H1 (cell line): Measurements from ENCODE around the gene LIPI. TPM values are rescaled to one million over a fixed set of nuclear protein-coding genes. Genes with fewer than 3 reads are reported as not detected.

Experiments used
- CTCF ChIA-PET: fragments of 300-600 bp; sonication (Branson Sonifier 250); formaldehyde crosslinking; loops from one replicate; lab custom pipeline; 2021; ENCODE audit not compliant: partially characterized antibody; lab: Charles Lee
- POLR2A ChIA-PET: fragments of 300-600 bp; sonication (Branson Sonifier 250); formaldehyde crosslinking; loops from one replicate; lab custom pipeline; 2021; ENCODE audit warnings: inconsistent platforms; ENCODE audit not compliant: partially characterized antibody; lab: Charles Lee
- DNase-seq, 2 experiments: peaks; one replicate each; pipeline versions ENCODE4 v3.0.0 to v3.0.0-alpha.2; 2010 to 2022; ENCODE audit warnings: low spot score in 2 of 2, low read depth in 1 of 2, mixed read lengths in 1 of 2
- FAIRE-seq: peaks from 2 replicates; lab custom pipeline; 2011; peaks lifted over from hg19 to GRCh38; lab: Jason Lieb, UNC
- H2AFZ ChIP-seq: 2 replicates; pipeline ENCODE4 v1.8.1; 2012; ENCODE audit warnings: low read length, inconsistent platforms
- H2AK5ac ChIP-seq: 2 replicates; pipeline ENCODE4 v1.6.1; 2013; ENCODE audit warnings: low read depth, low read length
- H2BK120ac ChIP-seq: replicated peaks from 2 replicates; pipeline ENCODE3; 2013; ENCODE audit warnings: low read depth, low read length, inconsistent platforms
- H2BK12ac ChIP-seq: 2 replicates; pipeline ENCODE4 v1.6.1; 2013; ENCODE audit warnings: low read depth, low read length
- H2BK15ac ChIP-seq: 2 replicates; pipeline ENCODE4 v1.6.1; 2013; ENCODE audit warnings: low read length
- H2BK20ac ChIP-seq: 2 replicates; pipeline ENCODE4 v1.6.1; 2013; ENCODE audit warnings: low read length
- H2BK5ac ChIP-seq: 2 replicates; pipeline ENCODE4 v1.6.1; 2013; ENCODE audit warnings: low read depth, low read length
- H3K14ac ChIP-seq: 2 replicates; pipeline ENCODE4 v1.6.1; 2013; ENCODE audit warnings: inconsistent platforms; ENCODE audit not compliant: insufficient read length
- H3K18ac ChIP-seq: 2 replicates; pipeline ENCODE4 v1.6.1; 2013; ENCODE audit warnings: low read length; ENCODE audit errors: extremely low read depth
- H3K23ac ChIP-seq: 2 replicates; pipeline ENCODE4 v1.6.1; 2013; ENCODE audit warnings: inconsistent platforms; ENCODE audit not compliant: insufficient read length
- H3K23me2 ChIP-seq: 2 replicates; pipeline ENCODE4 v1.6.1; 2013; ENCODE audit warnings: low read depth, low read length
- H3K27ac ChIP-seq: 2 replicates; pipeline ENCODE4 v1.6.1; 2011; ENCODE audit warnings: low read depth, low read length, inconsistent platforms
- H3K27me3 ChIP-seq, 4 experiments: replicated peaks in 1 of 4; 1 replicate in 1 of 4; 2 replicates in 3 of 4; pipeline versions ENCODE4 v1.6.1 to v1.8.1; 2011 to 2013; ENCODE audit warnings: low read length in 3 of 4, mild to moderate bottlenecking in 3 of 4, inconsistent platforms in 2 of 4, mixed read lengths in 2 of 4, moderate library complexity in 1 of 4; ENCODE audit not compliant: control insufficient read depth in 3 of 4, insufficient read depth in 3 of 4; ENCODE audit errors: extremely low read depth in 1 of 4
- H3K36me3 ChIP-seq, 4 experiments: 2 replicates each; pipeline versions ENCODE4 v1.6.1 to v1.8.1; 2011 to 2013; ENCODE audit warnings: mild to moderate bottlenecking in 4 of 4, low read length in 3 of 4, moderate library complexity in 2 of 4, control low read depth in 1 of 4, inconsistent platforms in 1 of 4; ENCODE audit not compliant: insufficient read depth in 4 of 4, control insufficient read depth in 2 of 4
- H3K4ac ChIP-seq: replicated peaks from 2 replicates; pipeline ENCODE3; 2013; ENCODE audit warnings: low read length, low read depth, mixed read lengths, inconsistent platforms; ENCODE audit not compliant: insufficient read length
- H3K4me1 ChIP-seq, 4 experiments: replicated peaks in 1 of 4; 1 replicate in 1 of 4; 2 replicates in 3 of 4; pipeline versions ENCODE4 v1.6.1 to v1.8.1; 2011 to 2013; ENCODE audit warnings: low read length in 3 of 4, inconsistent platforms in 2 of 4, mixed read lengths in 1 of 4; ENCODE audit not compliant: insufficient read depth in 4 of 4, control insufficient read depth in 3 of 4
- H3K4me2 ChIP-seq, 2 experiments: 2 replicates each; pipeline versions ENCODE4 v1.6.1 to v1.8.1; 2011 to 2013; ENCODE audit warnings: low read depth in 2 of 2, low read length in 2 of 2, control low read depth in 1 of 2, inconsistent platforms in 1 of 2, mild to moderate bottlenecking in 1 of 2; ENCODE audit not compliant: insufficient read depth in 1 of 2
- H3K4me3 ChIP-seq, 4 experiments: fragments of 200-600, 300-600 bp in 1 of 4; sonication (generic), shearing (Covaris generic), sonication (Bioruptor Twin) in 1 of 4; 2 replicates each; pipeline versions ENCODE4 v1.5.1 to v1.8.1; 2011 to 2016; ENCODE audit warnings: low read length in 4 of 4, low read depth in 3 of 4, control low read depth in 2 of 4, inconsistent platforms in 2 of 4, mild to moderate bottlenecking in 2 of 4, mixed read lengths in 1 of 4, moderate library complexity in 1 of 4; ENCODE audit not compliant: insufficient read depth in 2 of 4; ENCODE audit errors: extremely low read depth in 1 of 4
- H3K56ac ChIP-seq: replicated peaks from 2 replicates; pipeline ENCODE3; 2013; ENCODE audit warnings: low read depth, mild to moderate bottlenecking, mixed read lengths, low read length, inconsistent platforms; ENCODE audit not compliant: insufficient read length
- H3K79me1 ChIP-seq: 2 replicates; pipeline ENCODE4 v1.6.1; 2013; ENCODE audit warnings: low read depth, low read length, control low read depth
- H3K79me2 ChIP-seq, 2 experiments: 2 replicates each; pipeline versions ENCODE4 v1.6.1 to v1.8.1; 2012 to 2013; ENCODE audit warnings: low read length in 2 of 2, mild to moderate bottlenecking in 2 of 2, inconsistent platforms in 1 of 2; ENCODE audit not compliant: insufficient read depth in 2 of 2, control insufficient read depth in 1 of 2
- H3K9ac ChIP-seq, 4 experiments: replicated peaks in 1 of 4; 1 replicate in 1 of 4; 2 replicates in 3 of 4; pipeline versions ENCODE4 v1.6.1 to v1.8.1; 2011 to 2013; ENCODE audit warnings: low read depth in 3 of 4, low read length in 3 of 4, control low read depth in 2 of 4, mild to moderate bottlenecking in 2 of 4, moderate library complexity in 2 of 4, inconsistent platforms in 1 of 4; ENCODE audit errors: extremely low read depth in 1 of 4
- H3K9me3 ChIP-seq, 2 experiments: 2 replicates each; pipeline versions ENCODE4 v1.6.1 to v1.8.1; 2012 to 2013; ENCODE audit warnings: mild to moderate bottlenecking in 2 of 2, moderate library complexity in 2 of 2, control low read depth in 1 of 2, inconsistent platforms in 1 of 2, low read depth in 1 of 2, low read length in 1 of 2, mixed read lengths in 1 of 2; ENCODE audit not compliant: insufficient read depth in 2 of 2
- H4K20me1 ChIP-seq, 2 experiments: replicated peaks in 1 of 2; 2 replicates each; pipeline versions ENCODE3 to v1.8.1; 2011 to 2013; ENCODE audit warnings: inconsistent platforms in 2 of 2, low read length in 2 of 2, mild to moderate bottlenecking in 1 of 2; ENCODE audit not compliant: insufficient read depth in 2 of 2, control insufficient read depth in 1 of 2
- H4K5ac ChIP-seq: 2 replicates; pipeline ENCODE4 v1.6.1; 2013; ENCODE audit warnings: low read length, low read depth, mixed read lengths, inconsistent platforms; ENCODE audit not compliant: insufficient read length
- H4K8ac ChIP-seq: 2 replicates; pipeline ENCODE4 v1.8.0; 2013; ENCODE audit warnings: mild to moderate bottlenecking, moderate library complexity, low read length, inconsistent platforms; ENCODE audit not compliant: insufficient read depth; ENCODE audit errors: extremely low read depth
- H4K91ac ChIP-seq: replicated peaks from 2 replicates; pipeline ENCODE3; 2013; ENCODE audit warnings: low read length, mixed read lengths, inconsistent platforms; ENCODE audit not compliant: insufficient read length
- NRF1 ChIP-seq: IDR thresholded peaks from 2 replicates; pipeline ENCODE4 v1.6.1; 2011; ENCODE audit warnings: mild to moderate bottlenecking, low read depth, low read length, improper control_type of control experiment
- POU5F1 ChIP-seq: IDR thresholded peaks from 2 replicates; pipeline ENCODE4 v1.6.1; 2011; ENCODE audit warnings: low read depth, mild to moderate bottlenecking, low read length, moderate library complexity
- polyA plus RNA-seq, 7 experiments: library from polyadenylated mRNA; depleted of rRNA in 3 of 7; stranded (reverse) in 5 of 7; unstranded in 2 of 7; fragments of >200 nt in 5 of 7; fragments of 200-250 nt in 2 of 7; gene quantifications; 1 replicate in 5 of 7; 2 replicates in 1 of 7; 4 replicates in 1 of 7; pipeline versions ENCODE4 v1.2.1 to v1.2.3, GENCODE V29; 2011 to 2013; ENCODE audit warnings: missing spikeins in 2 of 7, mixed read lengths in 2 of 7
- total RNA-seq: library from RNA; stranded (reverse); fragmentation: NEBNext Ultra II Directional; extraction: Animal tissue kit (Norgen Biotek cat#: 25700); gene quantifications from 2 replicates; pipeline ENCODE4 v1.2.1, GENCODE V29; 2021

Gene LIPI
- total and polyA plus RNA-seq, 2 of the 8 experiments (the other 6 are each of a cell fraction or from before 2014, with no cell fraction given): not detected

DNA sequence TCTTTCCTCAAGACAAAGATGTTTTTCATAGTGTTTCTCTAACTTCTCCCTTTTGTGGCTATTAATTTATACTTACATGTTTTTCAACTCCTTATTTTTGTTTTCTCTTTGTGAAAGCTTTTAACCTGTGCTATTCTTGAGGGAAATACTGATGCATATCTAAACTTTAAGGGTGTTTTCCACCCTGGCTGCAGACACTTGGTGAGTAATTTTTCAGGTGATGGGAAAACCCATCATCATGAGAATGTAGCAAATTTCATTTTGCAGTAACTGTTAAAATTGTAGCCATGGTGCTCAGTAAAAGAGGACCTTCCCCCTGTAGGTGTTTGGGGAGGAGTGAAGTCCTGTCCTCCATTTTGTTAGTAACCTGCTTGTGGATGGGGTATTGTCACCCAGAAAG lies 124.2 kb downstream of the LIPI start:
- Histone ChIP-seq H3K9ac (no peak overlapping the region), H4K20me1 (no peaks in the 10 kb centered on the region), H3K4ac (no peak overlapping the region), H3K4me1 (no peaks in the 10 kb centered on the region), H2BK120ac (no peak overlapping the region), H3K18ac (no peak overlapping the region), H4K91ac (no peak overlapping the region), H3K4me2 (no peak overlapping the region), H3K9me3 (no peaks in the 10 kb centered on the region), H3K14ac (no peak overlapping the region), H3K56ac (no peak overlapping the region), H3K23me2 (no peaks in the 10 kb centered on the region), H2AK5ac (no peak overlapping the region), H3K27me3 (no peaks in the 10 kb centered on the region), H3K27ac (no peak overlapping the region), H2BK20ac (no peak overlapping the region), H2BK15ac (no peak overlapping the region), H2BK5ac (no peak overlapping the region), H4K5ac (no peak overlapping the region), H3K79me1 (no peaks in the 10 kb centered on the region), H3K36me3 (peaks cover 0 to 12% (median 0%) of the 10 kb centered on the region in 4 experiments; a peak in 2 of 8 replicates), H3K23ac (no peak overlapping the region), H2BK12ac (no peak overlapping the region), H3K79me2 (no peaks in the 10 kb centered on the region), H4K8ac (no peak overlapping the region), H3K4me3 (no peak overlapping the region), H2AFZ (no peak overlapping the region)
- ChIA-PET CTCF (no interaction called here), POLR2A (no interaction called here)
- no peak for DNase-seq
- no peak for FAIRE-seq
- TF ChIP-seq NRF1 (no peak), POU5F1 (no peak)
